GOT3 (cell line): ENCODE results near the gene ACYP1.
"Not testable (repeated sequence)": the region's sequence is repeated elsewhere in the genome, so short reads cannot be mapped to it uniquely, and the experiment has no call there.

Experiments
- DNase-seq: peaks from one replicate; lab custom pipeline; 2025; ENCODE audit warnings: mixed read lengths; lab: John Stamatoyannopoulos, UW

ACYP1 gene

GRCh38 chr14:75068294-75069120 is 4.7 kb upstream of the ACYP1 start:
- DNase-seq = no peak

GRCh38 chr14:75067765-75068164 is 3.9 kb upstream of the ACYP1 start:
- DNase-seq = not testable (repeated sequence)

- DNase-seq = no peak
These were observed 3.4 kb upstream of the ACYP1 start for GRCh38 chr14:75067212-75067611.

- no peak for DNase-seq
These were observed 2.9 kb upstream of the ACYP1 start for GRCh38 chr14:75066691-75067090.

- DNase-seq = no peak
These were observed 362 bp upstream of the ACYP1 start for GRCh38 chr14:75064205-75064567.

GRCh38 chr14:75063013-75063412 is 811 bp downstream of the ACYP1 start:
- DNase-seq = no peak

GRCh38 chr14:75060420-75060819 is 3.4 kb downstream of the ACYP1 start:
- DNase-seq = no peak

GRCh38 chr14:75059642-75060041 is 4.2 kb downstream of the ACYP1 start:
- no peak for DNase-seq

GRCh38 chr14:75054421-75054820 is 9.4 kb downstream of the ACYP1 start:
- no peak for DNase-seq

GRCh38 chr14:75053396-75054291 is 10.2 kb downstream of the ACYP1 start:
- no peak for DNase-seq

GRCh38 chr14:75051556-75051899 is 12.3 kb downstream of the ACYP1 start:
- DNase-seq = no peak

GRCh38 chr14:75050852-75051555 is 12.8 kb downstream of the ACYP1 start, which contains the start of gene MLH3:
TSS of gene MLH3 (minus strand) at chr14:75051467. CDS start at chr14:75049655, 1,812 bp downstream.
- no peak for DNase-seq

GRCh38 chr14:75049731-75050201 is 14.1 kb downstream of the ACYP1 start:
- DNase-seq = no peak

GRCh38 chr14:75049136-75049535 is 14.7 kb downstream of the ACYP1 start:
- DNase-seq = no peak

GRCh38 chr14:75048101-75048500 is 15.7 kb downstream of the ACYP1 start:
- no peak for DNase-seq

- DNase-seq = no peak
These were observed 16.3 kb downstream of the ACYP1 start for GRCh38 chr14:75047506-75047905.

- DNase-seq = no peak
These were observed 16.9 kb downstream of the ACYP1 start for GRCh38 chr14:75046899-75047298.

- no peak for DNase-seq
These were observed 17.5 kb downstream of the ACYP1 start for GRCh38 chr14:75046275-75046674.

GRCh38 chr14:75044752-75045151 is 19.1 kb downstream of the ACYP1 start:
- no peak for DNase-seq

- no peak for DNase-seq
These were observed 19.5 kb downstream of the ACYP1 start for GRCh38 chr14:75044322-75044721.

GRCh38 chr14:75042035-75042434 is 21.8 kb downstream of the ACYP1 start:
- no peak for DNase-seq

GRCh38 chr14:75041613-75042012 is 22.2 kb downstream of the ACYP1 start:
- DNase-seq = no peak
